SK-N-SH (cell line): ENCODE results near the gene SYT1. TPM values are rescaled to one million over a fixed set of nuclear protein-coding genes. Genes with fewer than 3 reads are reported as not detected.

Experiments
- CTCF ChIA-PET: fragments of 300-600, 350-600 bp; formaldehyde crosslinking; extraction: SDS; loops from one replicate; lab custom pipeline; 2021; lab: Yijun Ruan, JAX
- POLR2A ChIA-PET: fragments of 350-600 bp; sonication (Branson Sonifier 250); formaldehyde crosslinking; extraction: SDS; loops from one replicate; lab custom pipeline; 2020; ENCODE audit warnings: antibody characterized with exemption, inconsistent platforms; lab: Yijun Ruan, JAX
- DNase-seq: peaks from one replicate; pipeline ENCODE4 v3.0.0; 2012
- H2AFZ ChIP-seq: fragments of 200-600 bp; sonication (generic); 2 replicates; pipeline ENCODE4 v1.8.1; 2016; ENCODE audit warnings: antibody characterized with exemption, mild to moderate bottlenecking, low read depth
- H3F3A ChIP-seq: fragments of 200-600 bp; sonication (generic); replicated peaks from 2 replicates; pipeline ENCODE3; 2016; ENCODE audit warnings: antibody characterized with exemption, mild to moderate bottlenecking; ENCODE audit not compliant: insufficient read depth
- H3K27ac ChIP-seq, 2 experiments: fragments of 200-500 bp in 1 of 2; fragments of 200-600 bp in 1 of 2; sonication (Bioruptor generic) in 1 of 2; sonication (generic), shearing (Covaris generic) in 1 of 2; 2 replicates each; pipeline versions ENCODE4 v1.5.1 to v1.6.1; 2014 to 2016; ENCODE audit warnings: low read depth in 2 of 2, inconsistent platforms in 1 of 2, low read length in 1 of 2, mild to moderate bottlenecking in 1 of 2, mixed read lengths in 1 of 2
- H3K27me3 ChIP-seq: fragments of 200-600 bp; sonication (generic), shearing (Covaris generic); 2 replicates; pipeline ENCODE4 v1.6.1; 2016; ENCODE audit warnings: mixed run types; ENCODE audit not compliant: insufficient read depth
- H3K36me3 ChIP-seq, 2 experiments: fragments of 200-500 bp in 1 of 2; fragments of 200-600 bp in 1 of 2; sonication (Bioruptor generic) in 1 of 2; sonication (generic) in 1 of 2; replicated peaks in 1 of 2; 2 replicates each; pipeline versions ENCODE3 to v1.5.1; 2014 to 2016; ENCODE audit warnings: low read length in 1 of 2, mild to moderate bottlenecking in 1 of 2; ENCODE audit not compliant: insufficient read depth in 2 of 2, control insufficient read depth in 1 of 2
- H3K4me1 ChIP-seq, 2 experiments: fragments of 200-500 bp in 1 of 2; fragments of 200-600 bp in 1 of 2; sonication (Bioruptor generic) in 1 of 2; sonication (generic), shearing (Covaris generic) in 1 of 2; 2 replicates each; pipeline versions ENCODE4 v1.5.1 to v1.6.1; 2014 to 2016; ENCODE audit warnings: low read depth in 1 of 2, low read length in 1 of 2, mixed run types in 1 of 2; ENCODE audit not compliant: insufficient read depth in 2 of 2, control insufficient read depth in 1 of 2
- H3K4me2 ChIP-seq: fragments of 200-600 bp; sonication (generic), shearing (Covaris generic); 2 replicates; pipeline ENCODE4 v1.6.1; 2017; ENCODE audit warnings: mixed run types
- H3K4me3 ChIP-seq, 2 experiments: fragments of 200-500 bp in 1 of 2; fragments of 200-600 bp in 1 of 2; sonication (Bioruptor generic) in 1 of 2; sonication (generic), shearing (Covaris generic) in 1 of 2; 2 replicates each; pipeline versions ENCODE4 v1.5.1 to v1.8.1; 2014 to 2016; ENCODE audit warnings: low read depth in 2 of 2, inconsistent platforms in 1 of 2, low read length in 1 of 2, mild to moderate bottlenecking in 1 of 2, mixed read lengths in 1 of 2, moderate library complexity in 1 of 2
- H3K79me2 ChIP-seq: fragments of 200-600 bp; sonication (generic); 2 replicates; pipeline ENCODE4 v1.8.1; 2017; ENCODE audit warnings: mild to moderate bottlenecking; ENCODE audit not compliant: insufficient read depth
- H3K9ac ChIP-seq: fragments of 200-600 bp; sonication (generic); 2 replicates; pipeline ENCODE4 v1.6.1; 2017; ENCODE audit warnings: mixed run types
- H3K9me2 ChIP-seq: fragments of 200-600 bp; sonication (generic); 2 replicates; pipeline ENCODE4 v1.6.1; 2017; ENCODE audit warnings: mixed run types
- H3K9me3 ChIP-seq: fragments of 200-600 bp; sonication (generic); 2 replicates; pipeline ENCODE4 v1.6.1; 2017; ENCODE audit warnings: mixed run types, mild to moderate bottlenecking, moderate library complexity
- H4K20me1 ChIP-seq: fragments of 200-600 bp; sonication (generic); 2 replicates; pipeline ENCODE4 v1.6.1; 2017; ENCODE audit warnings: mild to moderate bottlenecking, mixed run types; ENCODE audit not compliant: insufficient read depth
- CHD2 ChIP-seq: fragments of 150-350 bp; IDR thresholded peaks from 2 replicates; pipeline ENCODE4 v1.6.1; 2018; ENCODE audit warnings: low read length; ENCODE audit not compliant: partially characterized antibody
- CTCF ChIP-seq: fragments of 200-600 bp; sonication (generic); IDR thresholded peaks from 2 replicates; pipeline ENCODE4 v1.6.1; 2017; ENCODE audit warnings: antibody characterized with exemption, mild to moderate bottlenecking, moderate library complexity
- ELF1 ChIP-seq: IDR thresholded peaks from 2 replicates; pipeline ENCODE4 v1.4.0; 2012
- EZH2phosphoT487 ChIP-seq: fragments of 200-600 bp; sonication (generic); IDR thresholded peaks from 2 replicates; pipeline ENCODE4 v1.6.1; 2017; ENCODE audit warnings: low read depth, mixed run types, mild to moderate bottlenecking, antibody characterized with exemption, moderate library complexity, borderline replicate concordance
- FOSL2 ChIP-seq: IDR thresholded peaks from 2 replicates; pipeline ENCODE4 v1.4.0; 2012; ENCODE audit warnings: low read depth, mild to moderate bottlenecking, moderate library complexity, borderline replicate concordance
- IRF3 ChIP-seq: fragments of 150-350 bp; IDR thresholded peaks from 2 replicates; pipeline ENCODE4 v1.6.1; 2016; ENCODE audit warnings: mild to moderate bottlenecking, low read depth, low read length
- JUND ChIP-seq: IDR thresholded peaks from 2 replicates; pipeline ENCODE4 v1.4.0; 2012
- MAX ChIP-seq: IDR thresholded peaks from 2 replicates; pipeline ENCODE4 v1.4.0; 2012; ENCODE audit warnings: low read depth
- MEF2A ChIP-seq: IDR thresholded peaks from 2 replicates; pipeline ENCODE4 v1.4.0; 2012; ENCODE audit warnings: low read depth, borderline replicate concordance
- MXI1 ChIP-seq: IDR thresholded peaks from 2 replicates; pipeline ENCODE4 v1.6.1; 2012; ENCODE audit warnings: mild to moderate bottlenecking, low read depth, low read length, improper control_type of control experiment
- NRF1 ChIP-seq: IDR thresholded peaks from 2 replicates; pipeline ENCODE4 v1.6.1; 2012; ENCODE audit warnings: low read depth, mild to moderate bottlenecking, low read length
- RCOR1 ChIP-seq: fragments of 150-350 bp; IDR thresholded peaks from 2 replicates; pipeline ENCODE4 v1.6.1; 2017; ENCODE audit warnings: antibody characterized with exemption, low read length
- REST ChIP-seq: IDR thresholded peaks from 2 replicates; pipeline ENCODE4 v1.6.1; 2012; ENCODE audit warnings: mild to moderate bottlenecking, low read depth, low read length, moderate library complexity
- RFX5 ChIP-seq: IDR thresholded peaks from 2 replicates; pipeline ENCODE4 v1.6.1; 2012; ENCODE audit warnings: mild to moderate bottlenecking, improper control_type of control experiment, low read length
- RXRA ChIP-seq: IDR thresholded peaks from 2 replicates; pipeline ENCODE4 v1.4.0; 2012; ENCODE audit warnings: low read depth, mild to moderate bottlenecking, borderline replicate concordance
- TCF12 ChIP-seq: IDR thresholded peaks from 2 replicates; pipeline ENCODE4 v1.4.0; 2012
- TEAD4 ChIP-seq: IDR thresholded peaks from 2 replicates; pipeline ENCODE4 v1.4.0; 2012; ENCODE audit warnings: mild to moderate bottlenecking, borderline replicate concordance; ENCODE audit not compliant: insufficient read depth
- USF2 ChIP-seq: fragments of 150-350 bp; IDR thresholded peaks from 2 replicates; pipeline ENCODE4 v1.6.1; 2017; ENCODE audit warnings: antibody characterized with exemption, low read length, low read depth, borderline replicate concordance
- YY1 ChIP-seq: IDR thresholded peaks from 2 replicates; pipeline ENCODE4 v1.4.0; 2012; ENCODE audit warnings: low read depth, mild to moderate bottlenecking
- WGBS: methylation state at CpG from one replicate; pipeline ENCODE4 v1.1.6; 2017; ENCODE audit warnings: low lambda C conversion rate; 5-methylcytosine and 5-hydroxymethylcytosine counted together
- polyA plus RNA-seq, 3 experiments: library from polyadenylated mRNA; depleted of rRNA; stranded (reverse); fragments of >200 nt; gene quantifications; 2 replicates each; pipeline ENCODE4 v1.2.3, GENCODE V29; 2012

The SYT1 gene
- polyA plus RNA-seq, 1 of the 3 experiments (the other 2 are of a cell fraction) = 12.7 TPM

- no peak for TF ChIP-seq FOSL2
These were observed 326.8 kb downstream of the SYT1 start (continued) for GRCh38 chr12:79191391-79191790.

- no peaks in the 10 kb centered on the region for H3F3A ChIP-seq
- no peaks in the 10 kb centered on the region for H3K9me2 ChIP-seq
- H3K4me3 ChIP-seq = no peak overlapping the region
- ChIA-PET POLR2A (no interaction called here), CTCF (interaction anchor here (0.7 to 1.2 kb wide), 3 partner anchors 10 to 37 kb away, joined by 3 read pairs; no protein-coding TSS in a partner anchor)
- no peak overlapping the region for H3K9ac ChIP-seq
- no peak overlapping the region for H2AFZ ChIP-seq
- no peak for DNase-seq
- no peak overlapping the region for H3K27ac ChIP-seq
- peaks cover 0 to 4% of the 10 kb centered on the region in 2 experiments for H3K36me3 ChIP-seq
- no peaks in the 10 kb centered on the region for H4K20me1 ChIP-seq
- H3K4me2 ChIP-seq = no peak overlapping the region
- H3K27me3 ChIP-seq = no peaks in the 10 kb centered on the region
- H3K9me3 ChIP-seq = no peaks in the 10 kb centered on the region
- 65% methylated on average over 3 of the region's 3 CpGs for WGBS
- H3K79me2 ChIP-seq = no peaks in the 10 kb centered on the region
- H3K4me1 ChIP-seq = no peaks in the 10 kb centered on the region; a peak in 1 of 4 replicates
- TF ChIP-seq REST = no peak
- TF ChIP-seq RFX5 = no peak
- no peak for TF ChIP-seq ELF1
- TF ChIP-seq IRF3 = no peak
- no peak for TF ChIP-seq YY1
- TF ChIP-seq NRF1 = no peak
- no peak for TF ChIP-seq TCF12
- no peak for TF ChIP-seq EZH2phosphoT487
- no peak for TF ChIP-seq RXRA
- TF ChIP-seq TEAD4 = no peak
- TF ChIP-seq MXI1 = no peak
- TF ChIP-seq MEF2A = no peak
- no peak for TF ChIP-seq CHD2
- no peak for TF ChIP-seq RCOR1
- TF ChIP-seq USF2 = no peak
- no peak for TF ChIP-seq MAX
- TF ChIP-seq CTCF = no peak
- TF ChIP-seq JUND = no peak
These were observed 330.0 kb downstream of the SYT1 start for GRCh38 chr12:79194595-79194994.
